Dermis microvascular lymphatic vessel endothelial cell (primary cell): Measurements from ENCODE around the gene ESRP2. TPM values are rescaled to one million over a fixed set of nuclear protein-coding genes. Genes with fewer than 3 reads are reported as not detected.

Experiments
- total RNA-seq: library from RNA; depleted of rRNA; stranded (reverse); fragments of >200 nt; gene quantifications from 2 replicates; pipeline ENCODE4 v1.2.1, GENCODE V29; 2014

The ESRP2 gene
- total RNA-seq, 1 donor from 2014 or later = 0.77 TPM

Other genes starting within 250 kb of the ESRP2 start
- 4.1 and 25.5 TPM in 2 replicates for gene DPEP2, start 236.6 kb downstream of the ESRP2 start, total RNA-seq
- gene DPEP2NB, start 220.2 kb downstream of the ESRP2 start, total RNA-seq = not detected in 2 replicates
- gene DDX28, start 212.9 kb downstream of the ESRP2 start, total RNA-seq = 14.5 and 27.6 TPM in 2 replicates
- 19.4 and 22.5 TPM in 2 replicates for gene DUS2, start 212.8 kb downstream of the ESRP2 start, total RNA-seq
- gene NFATC3, start 150.8 kb downstream of the ESRP2 start, total RNA-seq = 15.7 and 24.9 TPM in 2 replicates
- 17.7 and 35.3 TPM in 2 replicates for gene PLA2G15, start 9.2 kb upstream of the ESRP2 start, total RNA-seq
- gene SLC7A6, start 28.4 kb upstream of the ESRP2 start, total RNA-seq = 10.5 and 15.2 TPM in 2 replicates
- gene SLC7A6OS, start 74.8 kb upstream of the ESRP2 start, total RNA-seq = 8.1 and 10.9 TPM in 2 replicates
- 24.5 and 32.5 TPM in 2 replicates for gene PRMT7, start 74.9 kb upstream of the ESRP2 start, total RNA-seq
- under 0.01 TPM in 2 replicates for gene SMPD3, start 212.4 kb upstream of the ESRP2 start, total RNA-seq